GM19035 (cell line): ENCODE results near the gene SETD9.
A peak's percentile ranks its signal among the peaks of the same experiment; 100 is the strongest.

Source experiments
- ATAC-seq: cut with Tn5 transposase; IDR thresholded peaks from one replicate; pipeline ENCODE4 v1.9.1; 2021; ENCODE audit not compliant: unreplicated experiment

Gene SETD9

DNA sequence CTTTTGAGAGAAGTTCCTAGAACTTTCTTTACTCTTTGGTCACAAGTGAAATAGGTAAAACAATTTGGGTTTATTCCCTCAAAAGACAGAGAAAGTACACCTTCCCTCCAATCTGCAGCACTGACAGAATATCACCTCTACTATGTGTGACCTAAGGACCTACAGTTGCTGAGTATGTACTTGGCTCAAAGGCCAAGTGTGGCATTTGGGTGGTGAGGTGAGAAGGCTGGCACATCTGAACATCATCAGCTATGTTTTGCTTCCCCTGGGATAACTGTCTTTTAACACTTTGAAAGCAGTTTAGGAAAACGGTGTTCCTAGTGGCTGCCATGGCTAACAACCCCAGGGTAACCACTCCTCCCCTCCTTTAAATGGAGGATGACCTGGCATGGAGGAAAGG, 24.9 kb downstream of the SETD9 start:
- no peak for ATAC-seq

GRCh38 chr5:56938858-56939257, 29.5 kb downstream of the SETD9 start:
- no peak for ATAC-seq

GRCh38 chr5:56941981-56942380, 32.6 kb downstream of the SETD9 start:
- ATAC-seq: no peak

GRCh38 chr5:56947052-56947451, 37.7 kb downstream of the SETD9 start:
- no peak for ATAC-seq

DNA sequence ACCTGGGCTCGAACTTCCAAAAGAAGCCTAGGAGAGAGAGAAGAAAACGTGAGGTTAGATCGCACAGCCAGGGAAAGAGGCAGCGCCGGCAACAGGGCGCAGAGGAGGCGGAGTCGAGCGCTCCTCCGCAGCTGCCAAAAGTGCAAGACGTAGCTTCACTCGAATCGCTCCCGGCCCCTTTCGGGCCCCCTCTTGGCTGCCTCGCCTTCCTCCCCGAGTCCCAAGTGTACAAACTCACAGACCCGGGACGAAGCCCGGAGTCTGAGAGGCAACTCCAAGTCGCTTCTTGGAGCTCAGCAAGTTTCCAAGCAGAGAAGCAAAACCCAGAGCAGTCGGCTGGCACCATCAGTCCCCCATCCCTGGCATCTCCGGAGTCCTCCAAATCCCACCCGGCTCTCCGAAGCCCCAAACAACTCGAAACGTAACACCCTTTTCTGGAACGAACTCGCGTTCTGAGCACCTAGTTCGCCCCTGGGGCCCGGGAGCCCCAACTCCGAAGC, 41.3 kb downstream of the SETD9 start:
- ATAC-seq: peak; percentile 49

DNA sequence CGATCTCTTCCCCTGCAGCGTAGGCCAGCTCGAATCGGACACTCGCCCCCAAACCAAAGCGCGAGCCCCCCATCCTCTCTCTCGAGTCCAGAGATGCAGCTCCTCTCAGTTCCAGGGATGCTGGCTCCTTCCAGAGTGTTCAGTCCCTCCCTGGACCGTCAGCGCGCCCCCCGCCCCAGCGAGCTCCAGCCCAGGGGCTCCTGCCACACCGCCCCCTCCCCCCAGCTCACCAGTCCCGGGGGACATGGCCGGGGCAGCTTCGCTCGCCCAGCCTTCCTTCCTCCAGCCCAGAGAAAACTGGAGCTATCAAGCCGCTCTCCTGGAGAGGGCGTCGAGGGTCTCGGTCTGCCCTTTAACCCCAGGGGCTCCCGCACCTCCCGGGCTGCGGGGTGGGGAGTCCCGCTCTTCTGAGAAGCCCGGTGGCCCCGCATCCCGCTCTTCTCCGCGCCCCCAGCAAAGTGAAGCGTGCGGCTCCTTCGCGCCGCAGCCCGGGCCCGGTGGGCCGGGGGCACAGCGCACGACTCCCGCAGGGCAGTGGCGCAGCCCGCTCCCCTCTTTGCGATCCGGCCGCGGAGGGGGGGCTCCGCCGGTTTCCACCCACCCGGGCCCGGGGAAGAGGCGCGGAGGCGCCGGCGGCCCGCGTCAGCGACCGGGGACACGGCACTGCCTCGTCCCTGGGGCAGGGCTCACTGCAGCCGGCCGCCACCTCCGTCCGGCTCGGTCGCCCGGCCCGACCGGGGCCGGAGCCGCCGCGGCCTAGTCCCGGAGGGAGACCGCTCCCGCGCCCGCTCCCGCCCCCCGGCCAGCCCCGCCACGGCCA, 41.9 kb downstream of the SETD9 start:
- ATAC-seq: peak; percentile 52

GRCh38 chr5:56951946-56952691, 42.7 kb downstream of the SETD9 start, which contains the start of gene MIER3:
MIER3 (minus strand) TSS chr5:56952123; CDS start chr5:56952102, 21 bp downstream.
- ATAC-seq: peak; percentile 91

GRCh38 chr5:56954262-56954661, 44.9 kb downstream of the SETD9 start:
- no peak for ATAC-seq

- ATAC-seq: no peak
Observed at GRCh38 chr5:56958595-56958994, 49.2 kb downstream of the SETD9 start.

DNA sequence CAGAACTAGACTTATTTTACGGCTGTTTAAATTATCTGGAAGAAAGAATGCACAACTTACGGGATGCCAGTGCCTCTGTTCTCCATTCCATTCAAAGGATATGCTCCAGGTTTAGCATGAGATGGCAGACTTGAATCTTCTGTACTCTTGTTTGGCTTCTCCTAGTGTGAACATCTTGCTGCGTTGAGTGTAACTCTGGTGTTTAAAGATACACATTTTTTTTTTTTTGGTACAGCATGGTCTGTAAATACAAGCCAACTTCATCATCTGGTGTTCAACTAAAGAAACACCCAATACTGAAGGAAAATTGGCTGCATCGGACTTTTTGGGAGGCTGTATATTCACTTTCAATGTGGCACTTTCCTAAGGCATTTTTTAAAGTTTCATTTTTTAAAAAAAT, 49.9 kb downstream of the SETD9 start:
- no peak for ATAC-seq

- ATAC-seq: no peak
Observed at GRCh38 chr5:56961746-56962145, 52.4 kb downstream of the SETD9 start.

GRCh38 chr5:56962286-56962685, 52.9 kb downstream of the SETD9 start:
- no peak for ATAC-seq

GRCh38 chr5:56963246-56963645, 53.9 kb downstream of the SETD9 start:
- ATAC-seq: no peak

GRCh38 chr5:56964173-56964572, 54.8 kb downstream of the SETD9 start:
- ATAC-seq: no peak
